ENCODE measurements around the gene SELENOV.
"Not testable (repeated sequence)": the region's sequence is repeated elsewhere in the genome, so short reads cannot be mapped to it uniquely, and the experiment has no call there.

The SELENOV gene, protein sequence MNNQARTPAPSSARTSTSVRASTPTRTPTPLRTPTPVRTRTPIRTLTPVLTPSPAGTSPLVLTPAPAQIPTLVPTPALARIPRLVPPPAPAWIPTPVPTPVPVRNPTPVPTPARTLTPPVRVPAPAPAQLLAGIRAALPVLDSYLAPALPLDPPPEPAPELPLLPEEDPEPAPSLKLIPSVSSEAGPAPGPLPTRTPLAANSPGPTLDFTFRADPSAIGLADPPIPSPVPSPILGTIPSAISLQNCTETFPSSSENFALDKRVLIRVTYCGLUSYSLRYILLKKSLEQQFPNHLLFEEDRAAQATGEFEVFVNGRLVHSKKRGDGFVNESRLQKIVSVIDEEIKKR

DNA sequence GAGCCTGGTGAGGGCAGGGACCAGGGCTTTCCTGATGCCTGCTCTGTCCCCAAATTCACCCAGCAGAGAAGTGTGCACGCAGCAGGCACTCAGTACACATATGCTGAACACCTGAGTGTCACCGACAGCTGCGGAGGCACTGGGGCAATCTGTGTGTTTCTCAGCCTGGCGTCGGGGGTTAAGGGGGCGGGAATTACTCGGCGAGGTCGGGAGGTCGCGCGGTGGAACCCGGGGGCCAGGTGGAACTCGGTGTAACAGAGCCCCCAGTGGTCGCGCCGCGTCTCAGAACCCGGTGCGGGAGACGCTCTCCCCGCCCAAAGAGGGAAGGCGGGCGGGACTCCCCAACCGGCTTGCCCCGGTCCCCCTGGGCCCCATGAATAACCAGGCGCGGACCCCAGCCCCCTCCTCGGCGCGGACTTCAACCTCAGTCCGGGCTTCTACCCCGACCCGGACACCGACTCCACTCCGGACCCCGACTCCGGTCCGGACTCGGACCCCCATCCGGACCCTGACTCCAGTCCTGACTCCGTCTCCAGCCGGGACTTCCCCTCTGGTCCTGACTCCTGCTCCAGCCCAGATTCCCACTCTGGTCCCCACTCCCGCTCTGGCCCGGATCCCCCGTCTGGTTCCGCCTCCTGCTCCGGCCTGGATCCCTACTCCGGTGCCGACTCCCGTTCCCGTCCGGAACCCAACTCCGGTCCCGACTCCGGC lies at the start of gene SELENOV:
Gene SELENOV (plus strand): TSS at position 300 of the 711 bp plus-strand sequence. CDS start 74 bp downstream, at position 374.
- DNase-seq = no peak

DNA sequence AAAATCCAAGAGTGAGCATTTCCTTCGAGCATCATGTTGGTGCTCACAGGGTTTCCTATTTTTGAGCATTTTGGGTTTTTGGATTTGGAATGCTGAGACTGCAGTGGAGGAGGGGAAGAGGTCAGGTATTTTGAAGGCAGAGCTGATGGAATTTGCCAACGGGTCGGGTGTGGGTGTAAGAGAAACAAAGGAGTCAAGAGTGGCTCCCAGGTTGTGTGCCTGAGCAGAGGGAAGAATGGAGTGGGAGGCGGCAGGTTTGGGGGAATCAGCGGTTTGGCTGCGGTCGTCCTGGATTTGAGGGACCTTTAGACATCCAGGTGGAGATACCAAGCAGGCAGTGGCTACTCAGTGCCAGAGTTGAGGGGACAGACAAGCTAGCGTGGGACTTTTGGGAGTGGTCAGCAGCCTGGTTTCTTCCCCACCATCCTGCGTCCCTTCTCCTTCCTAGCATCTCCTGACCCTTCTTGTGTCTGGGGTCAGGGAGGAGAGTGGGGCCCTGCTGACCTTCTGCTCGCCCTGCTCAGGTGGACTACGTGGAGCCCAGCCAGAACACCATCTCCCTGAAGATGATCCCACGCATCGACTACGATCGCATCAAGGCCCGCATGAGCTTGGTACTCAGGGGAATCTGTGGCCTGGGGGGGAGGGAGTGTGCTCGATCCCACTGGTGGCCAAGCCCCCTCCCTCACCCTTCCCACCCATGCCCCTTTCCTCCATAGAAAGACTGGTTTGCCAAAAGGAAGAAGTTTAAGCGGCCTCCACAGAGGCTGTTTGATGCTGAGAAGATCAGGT lies 48.8 kb upstream of the SELENOV start:
- no peak for DNase-seq

DNA sequence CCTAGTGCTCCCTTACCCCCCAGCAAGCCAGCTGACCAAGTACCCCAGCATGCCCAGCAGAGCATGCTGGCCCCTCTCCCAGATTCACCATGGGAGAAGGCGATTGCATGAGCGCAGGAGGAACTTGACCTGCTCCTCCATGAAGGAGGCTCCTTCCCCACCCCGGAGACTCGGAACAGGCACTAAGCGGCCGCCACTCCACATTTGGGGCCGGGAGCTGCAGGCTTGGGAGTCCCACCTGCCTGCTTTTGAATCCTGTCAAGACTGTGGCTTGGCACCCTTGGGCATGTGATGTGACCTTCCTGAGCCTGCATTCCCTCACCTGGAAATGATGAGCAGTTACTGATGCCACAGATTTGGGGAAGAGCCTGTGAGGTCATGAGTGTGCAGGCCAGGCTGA lies 47.0 kb upstream of the SELENOV start:
- no peak for DNase-seq

DNA sequence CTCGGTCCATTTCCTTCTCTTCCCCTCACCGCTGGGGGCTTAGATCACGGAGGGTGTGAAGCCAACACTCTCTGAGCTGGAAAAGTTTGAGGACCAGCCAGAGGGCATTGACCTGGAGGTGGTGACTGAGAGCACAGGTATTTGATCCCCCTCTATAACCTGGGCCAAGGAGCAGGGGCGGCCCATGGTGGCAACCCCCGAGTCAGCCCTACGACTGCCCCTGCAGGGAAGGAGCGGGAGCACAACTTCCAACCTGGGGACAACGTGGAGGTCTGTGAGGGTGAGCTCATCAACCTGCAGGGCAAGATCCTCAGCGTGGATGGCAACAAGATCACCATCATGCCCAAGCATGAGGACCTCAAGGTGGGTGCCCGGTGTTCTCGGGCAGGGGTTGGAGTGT lies 45.9 kb upstream of the SELENOV start:
- DNase-seq = no peak

DNA sequence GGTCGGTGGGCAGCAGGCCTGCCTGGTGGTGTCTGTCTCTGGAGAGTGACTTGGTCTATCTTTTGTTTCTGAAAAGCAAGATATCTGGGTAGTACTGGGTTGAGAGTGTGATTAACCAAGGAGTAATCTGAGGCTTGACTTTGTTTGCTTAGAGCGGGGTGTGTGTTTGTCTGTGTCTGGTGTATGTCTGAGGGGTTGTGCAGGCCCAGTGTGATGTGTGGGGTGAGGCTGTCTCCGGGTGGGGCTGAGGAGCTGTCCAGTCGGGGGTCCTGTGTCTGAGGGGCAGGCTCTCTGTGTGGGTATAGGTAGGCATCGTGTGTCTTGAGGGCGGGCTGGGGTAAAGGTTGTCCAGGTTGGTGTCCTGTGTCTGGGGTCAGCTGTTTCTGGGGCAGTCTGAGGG lies 45.4 kb upstream of the SELENOV start:
- no peak for DNase-seq

DNA sequence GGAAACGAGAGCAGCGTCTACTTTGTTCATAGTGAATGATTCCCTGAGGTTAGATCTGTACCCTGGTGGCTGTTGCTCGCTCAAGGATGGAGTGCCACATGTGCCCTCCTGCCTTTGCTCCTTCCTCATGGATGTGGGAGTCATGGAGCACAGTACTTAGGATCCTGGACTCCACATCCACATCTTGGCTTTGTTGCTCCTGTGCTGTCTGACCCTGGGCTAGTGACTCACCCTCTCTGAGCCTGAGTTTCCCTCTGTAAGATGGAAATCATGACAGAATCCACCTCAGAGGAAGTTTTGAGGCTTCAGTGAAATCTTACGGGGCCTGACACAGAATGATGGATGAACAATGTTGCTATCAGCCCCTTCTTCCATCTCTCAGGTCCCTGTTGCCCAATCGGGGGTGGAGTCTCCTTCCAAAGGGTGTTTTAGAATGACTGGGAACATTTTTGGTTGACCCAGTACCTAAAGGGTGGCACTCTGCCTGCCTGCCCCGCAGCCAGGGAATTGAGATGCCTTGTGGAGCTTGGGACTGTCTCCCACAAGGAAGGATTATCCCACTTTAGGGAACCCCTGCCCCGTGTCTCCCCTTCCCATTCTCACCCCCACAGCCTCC lies 44.1 kb upstream of the SELENOV start:
- no peak for DNase-seq

DNA sequence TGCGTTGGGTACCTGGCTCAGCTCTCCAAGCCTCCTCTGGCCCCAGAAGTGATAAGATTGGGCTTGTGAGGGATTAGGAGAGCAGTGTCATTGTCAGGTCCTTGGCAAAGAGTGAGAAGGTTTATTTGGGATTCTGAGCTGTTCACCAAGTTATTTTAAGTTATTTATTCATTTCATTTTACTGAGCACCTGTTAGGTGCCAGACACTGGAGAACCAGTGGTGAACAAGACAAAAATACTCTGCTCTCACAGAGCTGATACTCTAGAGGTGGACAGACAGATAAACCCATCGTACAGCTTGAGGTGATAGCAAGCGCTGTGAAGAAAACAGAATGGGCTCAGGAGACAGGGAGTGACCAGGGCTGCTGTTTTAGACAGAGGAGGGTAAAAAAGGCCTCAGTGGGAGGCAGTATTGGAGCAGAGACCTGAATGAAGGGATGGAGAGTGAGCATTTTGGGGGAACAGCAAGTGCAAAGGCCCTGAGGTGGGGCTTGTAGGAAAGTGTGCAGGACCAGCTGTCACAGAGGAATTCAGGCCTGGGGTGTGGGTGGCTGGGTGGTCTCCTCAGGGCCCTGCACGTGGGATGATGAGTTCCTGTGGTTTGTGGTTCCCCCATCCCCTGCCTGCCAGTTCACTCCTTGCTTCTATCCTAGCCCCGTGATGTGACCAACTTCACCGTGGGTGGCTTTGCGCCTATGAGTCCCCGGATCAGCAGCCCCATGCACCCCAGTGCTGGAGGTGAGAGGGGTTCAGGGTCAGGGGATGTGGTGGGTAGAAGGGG lies 43.0 kb upstream of the SELENOV start:
- no peak for DNase-seq

DNA sequence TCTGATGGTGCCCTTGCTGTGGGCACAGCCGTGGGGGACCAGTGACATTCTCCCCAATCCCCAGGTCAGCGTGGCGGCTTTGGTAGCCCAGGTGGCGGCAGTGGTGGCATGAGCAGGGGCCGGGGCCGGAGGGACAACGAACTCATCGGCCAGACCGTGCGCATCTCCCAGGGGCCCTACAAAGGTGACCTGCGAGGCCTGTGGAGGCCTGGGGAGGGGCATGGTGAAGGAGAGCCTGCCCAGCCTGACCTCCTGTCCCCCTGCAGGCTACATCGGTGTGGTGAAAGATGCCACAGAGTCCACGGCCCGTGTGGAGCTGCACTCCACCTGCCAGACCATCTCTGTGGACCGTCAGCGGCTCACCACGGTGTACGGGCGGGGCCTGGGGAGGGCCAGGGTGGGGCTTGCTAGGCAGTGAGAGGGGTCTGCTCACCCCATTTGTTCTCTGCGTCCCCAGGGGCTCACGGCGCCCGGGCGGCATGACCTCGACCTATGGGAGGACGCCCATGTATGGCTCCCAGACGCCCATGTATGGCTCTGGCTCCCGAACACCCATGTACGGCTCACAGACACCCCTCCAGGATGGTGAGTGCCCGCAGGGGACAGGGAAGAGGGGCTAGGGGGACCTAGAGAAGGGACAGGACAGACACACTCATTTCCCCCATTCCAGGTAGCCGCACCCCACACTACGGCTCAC lies 42.0 kb upstream of the SELENOV start:
- no peak for DNase-seq

DNA sequence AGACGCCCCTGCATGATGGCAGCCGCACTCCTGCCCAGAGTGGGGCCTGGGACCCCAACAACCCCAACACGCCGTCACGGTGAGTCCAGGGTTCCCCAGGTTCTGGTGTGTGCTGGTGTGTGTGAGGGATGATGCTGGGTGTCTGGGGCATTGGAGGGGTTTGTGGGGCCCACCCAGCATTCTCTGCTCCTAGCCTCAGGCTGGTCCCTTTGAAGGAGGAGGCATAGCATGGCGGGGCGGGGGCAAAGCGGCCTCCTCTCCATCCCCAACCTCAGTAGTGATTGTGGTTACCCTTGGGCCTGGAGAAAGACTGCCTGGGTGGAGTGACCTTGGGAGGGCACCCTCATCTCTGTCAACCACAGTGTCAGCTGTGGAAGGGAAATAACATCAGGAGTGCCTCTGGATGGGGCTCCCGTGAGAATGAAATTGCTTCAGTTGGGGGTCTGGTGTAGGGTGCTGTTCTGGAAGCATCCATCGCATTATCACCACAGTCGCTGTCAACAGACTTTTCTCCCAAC lies 41.4 kb upstream of the SELENOV start:
- DNase-seq = no peak

DNA sequence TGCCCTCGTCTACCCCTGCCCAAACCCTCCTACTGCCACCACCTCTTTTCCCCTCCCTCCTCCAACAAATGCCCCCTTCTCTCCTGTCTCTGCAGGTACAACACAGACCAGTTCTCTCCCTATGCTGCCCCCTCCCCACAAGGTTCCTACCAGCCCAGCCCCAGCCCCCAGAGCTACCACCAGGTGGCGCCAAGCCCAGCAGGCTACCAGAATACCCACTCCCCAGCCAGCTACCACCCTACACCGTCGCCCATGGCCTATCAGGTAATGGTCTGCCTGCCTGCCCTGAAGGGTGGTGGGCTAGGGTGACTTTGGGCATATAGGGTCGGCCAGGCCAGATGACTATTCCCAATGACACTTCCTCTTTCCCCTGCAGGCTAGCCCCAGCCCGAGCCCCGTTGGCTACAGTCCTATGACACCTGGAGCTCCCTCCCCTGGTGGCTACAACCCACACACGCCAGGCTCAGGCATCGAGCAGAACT lies 40.8 kb upstream of the SELENOV start:
- DNase-seq = no peak

DNA sequence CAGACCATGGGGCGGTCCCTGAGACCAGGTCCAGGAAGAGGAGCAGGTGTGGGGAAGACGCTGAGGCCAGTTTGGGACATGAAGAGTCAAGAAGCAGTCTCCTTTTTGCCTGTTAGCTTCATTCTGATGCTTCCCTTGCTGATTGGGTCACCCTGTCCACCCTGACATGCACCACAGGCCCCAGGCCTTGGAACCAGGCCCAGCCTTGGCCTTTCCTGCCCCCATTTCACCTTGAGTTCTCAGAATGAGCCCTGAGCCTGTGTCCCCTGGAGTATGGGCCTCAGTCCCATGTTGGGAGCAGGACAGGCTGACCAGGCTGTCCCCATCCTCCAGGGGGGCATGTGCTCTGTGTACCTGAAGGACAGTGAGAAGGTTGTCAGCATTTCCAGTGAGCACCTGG lies 39.2 kb upstream of the SELENOV start:
- no peak for DNase-seq

DNA sequence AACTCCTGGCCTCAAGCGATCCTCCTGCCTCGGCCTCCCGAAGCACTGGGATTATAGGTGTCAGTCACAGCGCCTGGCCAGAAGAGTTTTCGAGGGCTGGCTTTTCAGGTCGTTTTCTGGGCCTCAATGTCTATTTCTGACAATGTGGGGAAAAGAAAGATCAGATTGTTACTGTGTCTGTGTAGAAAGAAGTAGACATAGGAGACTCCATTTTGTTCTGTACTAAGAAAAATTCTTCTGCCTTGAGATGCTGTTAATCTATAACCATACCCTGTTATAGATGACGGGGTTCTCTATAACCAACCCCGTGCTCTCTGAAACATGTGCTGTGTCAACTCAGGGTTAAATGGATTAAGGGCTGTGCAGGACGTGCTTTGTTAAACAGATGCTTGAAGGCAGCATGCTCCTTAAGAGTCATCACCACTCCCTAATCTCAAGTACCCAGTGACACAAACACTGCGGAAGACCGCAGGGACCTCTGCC lies 35.6 kb upstream of the SELENOV start:
- not testable (repeated sequence) for DNase-seq

DNA sequence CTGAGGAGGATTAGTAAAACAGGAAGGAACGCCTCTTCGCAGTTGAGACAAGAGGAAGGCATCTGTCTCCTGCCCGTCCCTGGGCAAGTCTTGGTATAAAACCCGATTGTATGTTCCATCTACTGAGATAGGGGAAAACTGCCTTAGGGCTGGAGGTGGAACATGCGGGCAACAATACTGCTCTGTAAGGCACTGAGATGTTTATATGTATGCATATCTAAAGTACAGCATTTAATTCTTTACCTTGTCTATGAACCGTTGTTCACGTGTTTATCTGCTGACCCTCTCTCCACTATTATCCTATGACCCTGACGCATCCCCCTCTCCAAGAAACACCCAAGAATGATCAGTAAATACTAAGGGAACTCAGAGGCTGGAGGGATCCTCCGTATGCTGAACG lies 35.0 kb upstream of the SELENOV start:
- DNase-seq = no peak

DNA sequence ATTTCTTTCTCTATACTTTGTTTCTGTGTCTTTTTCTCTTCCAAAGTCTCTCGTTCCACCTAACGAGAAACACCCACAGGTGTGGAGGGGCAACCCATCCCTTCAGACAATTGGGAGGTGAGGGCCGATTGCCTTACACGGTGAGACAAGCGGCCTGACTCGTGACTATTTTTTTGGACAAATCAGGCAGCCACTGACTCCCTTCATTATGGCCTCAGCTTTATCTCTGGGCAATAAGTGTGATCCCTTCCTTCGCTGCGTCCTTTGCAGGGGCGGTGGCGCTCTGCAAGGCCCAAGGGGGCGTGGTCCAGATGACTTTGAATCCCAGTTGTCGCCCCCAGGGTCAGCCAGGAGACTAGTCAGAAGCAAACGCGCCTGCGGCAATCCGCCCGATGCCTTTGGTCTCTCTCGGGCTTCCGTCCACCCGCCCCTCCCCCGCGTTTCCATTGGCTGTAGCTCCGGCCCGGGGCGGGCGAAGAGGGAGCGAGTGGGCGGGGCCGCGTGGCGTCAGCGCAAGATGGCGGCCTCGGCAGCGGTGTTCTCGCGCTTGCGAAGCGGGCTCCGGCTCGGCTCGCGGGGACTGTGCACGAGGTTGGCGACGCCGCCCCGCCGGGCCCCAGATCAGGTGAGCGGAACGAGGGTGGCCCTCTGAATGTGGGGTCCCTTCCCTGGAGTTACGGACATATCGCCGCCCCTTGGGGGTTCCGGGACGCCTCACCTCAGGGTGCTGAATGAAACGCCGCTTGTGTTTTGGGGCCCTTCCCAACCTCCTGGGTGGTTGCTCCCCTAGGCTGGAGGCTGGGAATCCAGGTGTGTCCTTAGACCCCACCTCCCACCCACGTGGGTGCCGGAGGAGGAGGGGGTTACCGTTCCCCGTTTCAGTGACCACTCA lies 34.4 kb upstream of the SELENOV start, which contains the start of gene TIMM50:
Gene TIMM50 (plus strand): TSS at position 502 of the 892 bp plus-strand sequence. CDS start 16 bp downstream, at position 518.
- peak; percentile 86 to 91 for DNase-seq

DNA sequence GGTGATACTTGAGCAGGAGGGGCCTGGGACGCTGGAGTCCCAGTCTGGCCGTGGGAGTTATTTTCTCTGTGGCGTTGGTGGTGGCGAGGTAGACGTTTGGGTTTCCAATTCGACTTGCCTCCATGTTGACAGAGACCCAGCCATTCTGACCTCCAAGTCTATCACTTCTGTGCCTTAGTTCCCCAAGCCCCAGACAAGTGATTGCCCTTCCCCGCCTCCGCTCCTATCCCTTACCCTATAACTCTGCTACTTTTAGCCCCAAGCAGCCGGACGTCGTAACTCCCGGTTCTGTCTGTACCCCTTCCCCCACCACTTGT lies 33.8 kb upstream of the SELENOV start:
- no peak for DNase-seq

DNA sequence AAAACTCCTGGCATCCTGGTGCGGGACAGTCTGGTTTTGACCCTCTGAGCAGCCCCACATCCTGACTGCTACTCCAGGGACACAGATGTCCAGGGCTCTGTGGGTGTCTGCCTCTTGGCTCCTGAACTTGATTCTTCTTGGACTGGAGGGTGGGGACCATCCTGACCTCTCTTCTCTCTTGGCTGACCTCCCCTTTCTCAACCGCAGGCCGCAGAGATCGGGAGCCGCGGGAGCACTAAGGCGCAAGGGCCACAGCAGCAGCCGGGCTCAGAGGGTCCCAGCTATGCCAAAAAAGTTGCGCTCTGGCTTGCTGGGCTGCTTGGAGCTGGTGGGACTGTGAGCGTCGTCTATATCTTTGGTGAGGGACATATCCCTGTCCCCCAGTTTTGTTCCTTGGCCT lies 33.3 kb upstream of the SELENOV start:
- no peak for DNase-seq

DNA sequence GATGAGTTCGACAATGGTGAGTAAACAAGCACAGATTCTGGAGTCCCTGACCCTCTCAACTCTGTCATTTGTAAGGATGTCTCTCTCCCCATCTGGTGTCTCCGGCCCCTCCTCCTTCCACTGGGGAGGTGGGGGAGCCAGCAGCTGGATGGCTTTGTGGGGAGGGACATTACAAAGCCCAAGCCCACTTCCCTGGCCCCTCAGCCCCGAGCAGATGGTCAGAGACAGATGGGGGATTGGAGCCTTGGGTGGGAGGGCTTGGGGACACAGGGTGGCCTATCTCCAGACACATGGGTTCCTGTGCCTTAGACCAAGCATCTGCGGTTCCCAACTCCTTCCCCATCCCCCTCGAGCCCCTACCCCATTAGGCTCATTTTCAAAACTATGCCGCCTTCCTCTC lies 31.8 kb upstream of the SELENOV start:
- DNase-seq = no peak

DNA sequence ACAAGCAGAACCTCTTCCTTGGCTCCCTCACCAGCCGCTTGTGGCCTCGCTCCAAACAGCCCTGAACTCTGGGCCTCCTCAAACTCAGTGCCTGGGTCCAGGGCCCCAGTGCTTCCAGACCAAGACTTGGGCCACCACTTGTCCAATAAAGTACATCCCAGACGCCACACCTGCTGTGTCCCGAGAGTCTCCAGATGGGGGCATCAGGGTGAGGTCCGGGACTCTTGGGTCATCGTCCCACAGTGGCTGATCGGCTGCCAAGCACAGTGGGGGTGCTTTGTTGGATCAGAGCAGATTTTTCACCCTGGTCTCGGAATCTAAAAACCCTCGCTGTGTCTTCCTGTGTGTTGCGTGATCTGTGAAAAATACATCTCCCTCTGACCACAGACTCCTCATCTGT lies 25.2 kb upstream of the SELENOV start:
- DNase-seq = no peak

DNA sequence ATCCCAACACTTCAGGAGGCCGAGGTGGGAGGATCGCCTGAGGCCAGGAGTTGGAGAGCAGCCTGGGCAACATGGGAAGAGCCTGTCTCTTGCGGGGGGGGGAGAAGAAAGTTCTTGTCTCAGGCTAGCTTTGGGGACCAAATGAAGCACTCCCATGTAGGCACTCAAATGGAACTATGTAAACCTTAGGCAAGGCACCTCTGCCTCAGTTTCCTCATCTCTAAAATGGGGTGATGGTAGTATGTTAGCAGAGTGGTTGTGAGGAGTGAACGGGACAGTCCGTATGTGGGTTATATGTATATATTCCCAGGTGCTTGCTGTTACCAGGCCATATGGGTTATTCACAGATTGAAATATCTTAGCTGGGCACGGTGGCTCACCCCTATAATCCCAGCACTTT lies 22.7 kb upstream of the SELENOV start:
- no peak for DNase-seq

DNA sequence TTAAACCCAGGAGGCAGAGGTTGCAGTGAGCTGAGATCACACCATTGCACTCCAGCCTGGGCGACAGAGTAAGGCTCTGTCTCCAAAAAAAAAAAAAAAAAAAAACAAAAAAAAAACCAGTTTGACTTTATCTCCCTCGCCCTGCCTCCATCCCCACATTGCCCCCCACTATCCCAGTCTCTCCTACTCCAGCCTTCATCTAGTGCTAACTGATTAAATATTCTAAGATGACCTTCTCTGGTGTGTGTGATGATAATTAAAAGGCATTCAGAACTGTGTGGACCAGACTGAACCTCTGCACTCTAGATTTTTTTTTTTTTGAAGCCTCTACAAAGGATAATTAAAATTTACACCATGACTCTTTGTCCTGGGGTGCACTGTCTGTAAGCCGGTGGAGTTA lies 22.2 kb upstream of the SELENOV start:
- DNase-seq = no peak

All from SW 1271 (cell line).